Activated T-cell treated with anti-CD3 and anti-CD28 coated beads, Interleukin-2, amount 50 U/mL, for 24 hours (primary cell): ENCODE data around the gene PTCD2.
"Not testable (repeated sequence)": the region's sequence is repeated elsewhere in the genome, so short reads cannot be mapped to it uniquely, and the experiment has no call there.

ENCODE experiments used
- DNase-seq: peaks from one replicate; pipeline ENCODE4 v3.0.0-alpha.2; 2020
- H3K27ac Mint-ChIP-seq: 2 replicates; pipeline ENCODE4 v1.8.0; 2020; ENCODE audit warnings: mild to moderate bottlenecking, mixed read lengths
- H3K27me3 Mint-ChIP-seq: 2 replicates; pipeline ENCODE4 v1.8.0; 2020; ENCODE audit warnings: mixed read lengths
- H3K36me3 Mint-ChIP-seq: 2 replicates; pipeline ENCODE4 v1.8.0; 2020; ENCODE audit warnings: low read depth, mixed read lengths
- H3K4me1 Mint-ChIP-seq: 2 replicates; pipeline ENCODE4 v1.8.0; 2020; ENCODE audit warnings: low read depth, mixed read lengths
- H3K4me3 Mint-ChIP-seq: 2 replicates; pipeline ENCODE4 v1.8.0; 2020; ENCODE audit warnings: mild to moderate bottlenecking, moderate library complexity, mixed read lengths
- H3K9me3 Mint-ChIP-seq: 2 replicates; pipeline ENCODE4 v1.8.0; 2020; ENCODE audit warnings: mixed read lengths

The PTCD2 gene

GRCh38 chr5:72307573-72307967 is 12.6 kb upstream of the PTCD2 start:
- Mint-ChIP-seq H3K4me3 (peak overlapping the region; percentile 89), H3K4me1 (peaks cover 37% of the 10 kb centered on the region), H3K27ac (peak overlapping the region; percentile 93), H3K36me3 (peaks cover 88% of the 10 kb centered on the region), H3K27me3 (no peaks in the 10 kb centered on the region), H3K9me3 (no peaks in the 10 kb centered on the region)
- no peak for DNase-seq

GRCh38 chr5:72307968-72308852 is 12.0 kb upstream of the PTCD2 start:
- H3K9me3 Mint-ChIP-seq = no peaks in the 10 kb centered on the region

GRCh38 chr5:72308853-72309191 is 11.4 kb upstream of the PTCD2 start:
- peaks cover 88% of the 10 kb centered on the region for H3K36me3 Mint-ChIP-seq
- no peaks in the 10 kb centered on the region for H3K9me3 Mint-ChIP-seq
- no peaks in the 10 kb centered on the region for H3K27me3 Mint-ChIP-seq
- peak overlapping the region; percentile 93 for H3K27ac Mint-ChIP-seq
- peak overlapping the region; percentile 89 for H3K4me3 Mint-ChIP-seq
- peaks cover 38% of the 10 kb centered on the region for H3K4me1 Mint-ChIP-seq
- DNase-seq = peak; percentile 33

More at GRCh38 chr5:72307968-72308852, 12.0 kb upstream of the PTCD2 start:
- H3K4me1 Mint-ChIP-seq = peaks cover 36% of the 10 kb centered on the region
- no peaks in the 10 kb centered on the region for H3K27me3 Mint-ChIP-seq
- peak; percentile 96 for DNase-seq
- peak overlapping the region; percentile 89 for H3K4me3 Mint-ChIP-seq
- peak overlapping the region; percentile 93 for H3K27ac Mint-ChIP-seq
- peaks cover 88% of the 10 kb centered on the region for H3K36me3 Mint-ChIP-seq

GRCh38 chr5:72313141-72313540 is 7.0 kb upstream of the PTCD2 start:
- peaks cover 82% of the 10 kb centered on the region for H3K36me3 Mint-ChIP-seq

GRCh38 chr5:72314571-72315172 is 5.5 kb upstream of the PTCD2 start:
- Mint-ChIP-seq H3K4me3 (no peak overlapping the region), H3K4me1 (peaks cover 37% of the 10 kb centered on the region), H3K27me3 (no peaks in the 10 kb centered on the region), H3K9me3 (no peaks in the 10 kb centered on the region), H3K27ac (no peak overlapping the region), H3K36me3 (peaks cover 84% of the 10 kb centered on the region)
- DNase-seq = no peak

More at GRCh38 chr5:72313141-72313540, 7.0 kb upstream of the PTCD2 start:
- H3K9me3 Mint-ChIP-seq = no peaks in the 10 kb centered on the region
- H3K4me1 Mint-ChIP-seq = peaks cover 33% of the 10 kb centered on the region
- no peak overlapping the region for H3K4me3 Mint-ChIP-seq
- H3K27me3 Mint-ChIP-seq = no peaks in the 10 kb centered on the region
- no peak for DNase-seq
- no peak overlapping the region for H3K27ac Mint-ChIP-seq

- H3K4me1 Mint-ChIP-seq = peaks cover 51% of the 10 kb centered on the region
- peaks cover 74% of the 10 kb centered on the region for H3K36me3 Mint-ChIP-seq
- peak; percentile 73 for DNase-seq
- not testable (repeated sequence) for H3K9me3 Mint-ChIP-seq, H3K27me3 Mint-ChIP-seq
- peak overlapping the region; percentile 92 for H3K4me3 Mint-ChIP-seq
- H3K27ac Mint-ChIP-seq = peak overlapping the region; percentile 94
Observed at GRCh38 chr5:72319435-72319975, 668 bp upstream of the PTCD2 start.

- H3K27me3 Mint-ChIP-seq = no peaks in the 10 kb centered on the region
- no peak for DNase-seq
- no peak overlapping the region for H3K27ac Mint-ChIP-seq
- H3K9me3 Mint-ChIP-seq = no peaks in the 10 kb centered on the region
- H3K4me1 Mint-ChIP-seq = peaks cover 29% of the 10 kb centered on the region
- H3K4me3 Mint-ChIP-seq = no peak overlapping the region
- H3K36me3 Mint-ChIP-seq = peaks cover 79% of the 10 kb centered on the region
Observed at GRCh38 chr5:72324189-72324825, 4.1 kb downstream of the PTCD2 start.

- Mint-ChIP-seq H3K27ac (no peak overlapping the region), H3K9me3 (no peaks in the 10 kb centered on the region), H3K4me3 (no peak overlapping the region), H3K27me3 (no peaks in the 10 kb centered on the region), H3K36me3 (peaks cover 83% of the 10 kb centered on the region), H3K4me1 (peaks cover 29% of the 10 kb centered on the region)
- no peak for DNase-seq
Observed at GRCh38 chr5:72325566-72326305, 5.6 kb downstream of the PTCD2 start.

GRCh38 chr5:72326306-72326649 is 6.1 kb downstream of the PTCD2 start:
- Mint-ChIP-seq H3K27ac (no peak overlapping the region), H3K4me1 (peaks cover 25% of the 10 kb centered on the region), H3K4me3 (no peak overlapping the region), H3K36me3 (peaks cover 87% of the 10 kb centered on the region), H3K27me3 (no peaks in the 10 kb centered on the region), H3K9me3 (no peaks in the 10 kb centered on the region)
- DNase-seq = no peak

- no peak overlapping the region for H3K27ac Mint-ChIP-seq
- no peak overlapping the region for H3K4me3 Mint-ChIP-seq
- H3K4me1 Mint-ChIP-seq = peaks cover 15% of the 10 kb centered on the region
- H3K27me3 Mint-ChIP-seq = no peaks in the 10 kb centered on the region
- no peaks in the 10 kb centered on the region for H3K9me3 Mint-ChIP-seq
- no peak for DNase-seq
- peaks cover 92% of the 10 kb centered on the region for H3K36me3 Mint-ChIP-seq
Observed at GRCh38 chr5:72328172-72328571, 8.0 kb downstream of the PTCD2 start.

- H3K4me1 Mint-ChIP-seq = peaks cover 8% of the 10 kb centered on the region
- no peaks in the 10 kb centered on the region for H3K9me3 Mint-ChIP-seq
- H3K4me3 Mint-ChIP-seq = no peak overlapping the region
- no peak for DNase-seq
- peaks cover 84% of the 10 kb centered on the region for H3K36me3 Mint-ChIP-seq
- H3K27me3 Mint-ChIP-seq = no peaks in the 10 kb centered on the region
- no peak overlapping the region for H3K27ac Mint-ChIP-seq
Observed at GRCh38 chr5:72330712-72331111, 10.5 kb downstream of the PTCD2 start.

- no peak overlapping the region for H3K27ac Mint-ChIP-seq
- no peak for DNase-seq
- no peaks in the 10 kb centered on the region for H3K27me3 Mint-ChIP-seq
- H3K4me1 Mint-ChIP-seq = peaks cover 3% of the 10 kb centered on the region
- H3K36me3 Mint-ChIP-seq = peaks cover 81% of the 10 kb centered on the region
- no peak overlapping the region for H3K4me3 Mint-ChIP-seq
- no peaks in the 10 kb centered on the region for H3K9me3 Mint-ChIP-seq
Observed at GRCh38 chr5:72337159-72337558, 17.0 kb downstream of the PTCD2 start.

- Mint-ChIP-seq H3K9me3 (no peaks in the 10 kb centered on the region), H3K4me1 (peaks cover 3% of the 10 kb centered on the region), H3K36me3 (peaks cover 83% of the 10 kb centered on the region), H3K4me3 (no peak overlapping the region), H3K27me3 (no peaks in the 10 kb centered on the region), H3K27ac (no peak overlapping the region)
- no peak for DNase-seq
Observed at GRCh38 chr5:72338689-72339209, 18.6 kb downstream of the PTCD2 start.

GRCh38 chr5:72346398-72346797 is 26.2 kb downstream of the PTCD2 start:
- peaks cover 86% of the 10 kb centered on the region for H3K36me3 Mint-ChIP-seq
- no peak for DNase-seq
- H3K4me3 Mint-ChIP-seq = no peak overlapping the region
- no peaks in the 10 kb centered on the region for H3K9me3 Mint-ChIP-seq
- H3K4me1 Mint-ChIP-seq = peaks cover 26% of the 10 kb centered on the region
- H3K27ac Mint-ChIP-seq = peak overlapping the region; percentile 53
- H3K27me3 Mint-ChIP-seq = no peaks in the 10 kb centered on the region
